Endothelial cell of umbilical vein (primary cell): ENCODE results near the gene RBMS2. TPM values are rescaled to one million over a fixed set of nuclear protein-coding genes. Genes with fewer than 3 reads are reported as not detected.
A peak's percentile ranks its signal among the peaks of the same experiment; 100 is the strongest.

ENCODE experiments used
- BruUV-seq: library from RNA; stranded (reverse); fragments of 400-500 nt; replicated peaks from 2 replicates; lab custom pipeline; 2021; lab: Mats Ljungman, UMichigan
- CTCF ChIA-PET: fragments of 300-600, 350-600 bp; sonication (Branson Sonifier 250); formaldehyde crosslinking; loops from one replicate; lab custom pipeline; 2021; ENCODE audit warnings: antibody characterized with exemption, inconsistent platforms; lab: Charles Lee
- POLR2A ChIA-PET: fragments of 300-600, 350-600 bp; sonication (Branson Sonifier 250); formaldehyde crosslinking; loops from one replicate; lab custom pipeline; 2021; ENCODE audit warnings: antibody characterized with exemption, inconsistent platforms; lab: Charles Lee
- DNase-seq: peaks from one replicate; pipeline ENCODE4 v3.0.0-alpha.2; 2011; ENCODE audit warnings: low read depth, low spot score
- FAIRE-seq: peaks from 2 replicates; lab custom pipeline; 2011; peaks lifted over from hg19 to GRCh38; lab: Jason Lieb, UNC
- H2AFZ ChIP-seq: 2 replicates; pipeline ENCODE4 v1.6.0; 2012; ENCODE audit warnings: low read depth, low read length, control low read depth, inconsistent platforms
- H3K27ac ChIP-seq: 2 replicates; pipeline ENCODE4 v1.5.1; 2011; ENCODE audit warnings: low read depth, mild to moderate bottlenecking, control low read depth, low read length, moderate library complexity; ENCODE audit not compliant: insufficient read depth
- H3K27me3 ChIP-seq, 2 experiments: 2 replicates each; pipeline versions ENCODE4 v1.6.0 to v1.6.1; 2011; ENCODE audit warnings: low read length in 2 of 2, mixed read lengths in 1 of 2; ENCODE audit not compliant: control insufficient read depth in 2 of 2, insufficient read depth in 2 of 2
- H3K36me3 ChIP-seq, 2 experiments: 2 replicates in 1 of 2; 3 replicates in 1 of 2; pipeline ENCODE4 v1.5.1; 2011; ENCODE audit warnings: low read length in 2 of 2, mild to moderate bottlenecking in 1 of 2, moderate library complexity in 1 of 2; ENCODE audit not compliant: control insufficient read depth in 2 of 2, insufficient read depth in 2 of 2; ENCODE audit errors: extremely low read depth in 1 of 2
- H3K4me1 ChIP-seq: 3 replicates; pipeline ENCODE4 v1.5.1; 2011; ENCODE audit warnings: mild to moderate bottlenecking, low read length; ENCODE audit not compliant: control insufficient read depth, insufficient read depth; ENCODE audit errors: extremely low read depth
- H3K4me2 ChIP-seq: 2 replicates; pipeline ENCODE4 v1.6.1; 2011; ENCODE audit warnings: low read length, control low read depth, mixed read lengths; ENCODE audit not compliant: insufficient read depth
- H3K4me3 ChIP-seq, 3 experiments: fragments of 200-600 bp in 1 of 3; sonication (generic), shearing (Covaris generic) in 1 of 3; replicated peaks in 1 of 3; 2 replicates each; pipeline ENCODE4 v1.5.1; 2011 to 2016; ENCODE audit warnings: control low read depth in 3 of 3, low read length in 3 of 3, mild to moderate bottlenecking in 2 of 3, inconsistent platforms in 1 of 3, low read depth in 1 of 3, moderate library complexity in 1 of 3; ENCODE audit not compliant: insufficient read depth in 1 of 3
- H3K79me2 ChIP-seq: 2 replicates; pipeline ENCODE4 v1.6.0; 2012; ENCODE audit warnings: low read length, inconsistent platforms; ENCODE audit not compliant: control insufficient read depth, insufficient read depth
- H3K9ac ChIP-seq: replicated peaks from 2 replicates; pipeline ENCODE3; 2011; ENCODE audit warnings: low read length, control low read depth; ENCODE audit not compliant: insufficient read depth; ENCODE audit errors: extremely low read depth
- H3K9me1 ChIP-seq: replicated peaks from 3 replicates; pipeline ENCODE4 v1.6.0; 2011; ENCODE audit warnings: mild to moderate bottlenecking, low read length; ENCODE audit not compliant: control insufficient read depth, insufficient read depth; ENCODE audit errors: extremely low read depth
- H3K9me3 ChIP-seq: replicated peaks from 2 replicates; pipeline ENCODE4 v1.5.1; 2012; ENCODE audit warnings: low read length, inconsistent platforms; ENCODE audit not compliant: control insufficient read depth, insufficient read depth
- H4K20me1 ChIP-seq: replicated peaks from 2 replicates; pipeline ENCODE3; 2011; ENCODE audit warnings: mild to moderate bottlenecking, low read length; ENCODE audit not compliant: control insufficient read depth, insufficient read depth; ENCODE audit errors: extremely low read depth
- CTCF ChIP-seq, 2 donors: IDR thresholded peaks; 1 replicate in 1 of 2; 2 replicates in 1 of 2; pipeline ENCODE4 v1.5.1; 2011; ENCODE audit warnings: low read length in 2 of 2, mild to moderate bottlenecking in 2 of 2, moderate library complexity in 2 of 2, control low read depth in 1 of 2, inconsistent platforms in 1 of 2, low read depth in 1 of 2; ENCODE audit not compliant: insufficient read depth in 1 of 2; ENCODE audit errors: extremely low read depth in 1 of 2
- EZH2 ChIP-seq: IDR thresholded peaks from 2 replicates; pipeline ENCODE4 v1.6.1; 2012; ENCODE audit warnings: borderline replicate concordance, low read depth, mild to moderate bottlenecking, moderate library complexity, low read length, inconsistent platforms; ENCODE audit not compliant: severe bottlenecking
- FOS ChIP-seq: IDR thresholded peaks from 2 replicates; pipeline ENCODE4 v1.6.1; 2011; ENCODE audit warnings: mild to moderate bottlenecking, low read length, moderate library complexity, borderline replicate concordance; ENCODE audit not compliant: insufficient read depth
- GATA2 ChIP-seq: IDR thresholded peaks from 2 replicates; pipeline ENCODE4 v1.7.0; 2011; ENCODE audit warnings: low read depth, mild to moderate bottlenecking, moderate library complexity, mixed read lengths, low read length; ENCODE audit not compliant: insufficient read length, insufficient read depth
- JUN ChIP-seq: IDR thresholded peaks from 2 replicates; pipeline ENCODE4 v1.6.1; 2011; ENCODE audit warnings: borderline replicate concordance, low read depth; ENCODE audit not compliant: insufficient read length, insufficient read depth
- MAX ChIP-seq: IDR thresholded peaks from 2 replicates; pipeline ENCODE4 v1.6.1; 2011; ENCODE audit not compliant: insufficient read depth, insufficient read length
- MYC ChIP-seq: IDR thresholded peaks from one replicate; pipeline ENCODE4 v1.6.1; 2011; ENCODE audit warnings: mild to moderate bottlenecking, low read depth, low read length
- POLR2A ChIP-seq: IDR thresholded peaks from 2 replicates; pipeline ENCODE4 v1.6.1; 2012; ENCODE audit warnings: low read depth, mild to moderate bottlenecking, control low read depth, low read length
- POLR2AphosphoS5 ChIP-seq: IDR thresholded peaks from 2 replicates; pipeline ENCODE4 v1.6.1; 2012; ENCODE audit warnings: low read depth, mild to moderate bottlenecking, control low read depth, low read length, moderate library complexity; ENCODE audit not compliant: insufficient read depth
- dilution Hi-C: fragments of 300-500 bp; cut with MboI; formaldehyde crosslinking; loops from one replicate; pipeline ENCODE4 v1.15.0; 2019; ENCODE audit warnings: low sequenced_read_pairs; ENCODE audit not compliant: extremely low pct_ligation_motif_present
- intact Hi-C: fragments of 100-400 bp; cut with micrococcal nuclease; formaldehyde crosslinking; loops from one replicate; pipeline ENCODE4 v1.10.0; 2022
- polyA plus RNA-seq, 4 experiments: library from polyadenylated mRNA; depleted of rRNA in 3 of 4; stranded (reverse) in 3 of 4; unstranded in 1 of 4; fragments of >200 nt; gene quantifications; 2 replicates each; pipeline versions ENCODE4 v1.2.1 to v1.2.3, GENCODE V29; 2011 to 2012; ENCODE audit warnings: missing spikeins in 1 of 4
- total RNA-seq: library from RNA; stranded (reverse); gene quantifications from 2 replicates; pipeline ENCODE4 v1.2.3, GENCODE V29; 2021

RBMS2 gene
- total and polyA plus RNA-seq, 2 donors (not counting 3 experiments of a cell fraction or from before 2014, with no cell fraction given) = 66.8 to 103 TPM

DNA sequence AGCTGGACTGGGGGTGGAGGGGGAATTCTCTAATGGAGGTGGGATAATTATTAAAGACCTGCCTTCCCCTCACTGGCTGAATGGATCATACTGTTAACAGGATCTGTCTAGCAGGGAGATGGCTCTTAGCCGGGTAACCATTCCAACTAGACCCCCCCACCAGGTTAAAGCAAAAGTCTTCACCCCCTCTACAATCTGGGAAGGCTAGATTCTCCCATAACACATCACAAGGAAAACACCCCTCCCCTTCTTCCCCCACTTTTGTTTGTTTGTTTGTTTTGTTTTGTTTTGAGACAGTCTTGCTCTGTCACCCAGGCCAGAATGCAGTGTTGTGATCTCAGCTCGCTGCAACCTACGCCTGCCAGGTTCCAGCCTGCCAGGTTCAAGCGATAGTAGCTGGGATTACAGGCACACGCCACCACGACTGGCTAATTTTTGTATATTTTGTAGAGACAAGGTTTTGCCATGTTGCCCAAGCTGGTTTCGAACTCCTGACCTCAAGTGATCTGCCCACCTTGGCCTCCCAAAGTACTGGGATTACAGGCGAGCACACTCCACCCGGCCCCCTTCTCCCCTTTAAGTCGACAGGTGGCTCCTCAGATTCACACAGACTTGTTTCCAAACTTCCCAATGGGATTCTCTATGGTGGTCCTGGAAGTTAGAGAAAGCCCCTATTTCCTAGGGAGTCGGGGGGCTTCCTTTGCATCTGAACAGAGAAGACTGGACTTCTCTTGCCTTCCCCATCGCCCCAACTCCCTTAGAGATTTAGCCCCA is 112.0 kb downstream of the RBMS2 start:
- CTCF ChIA-PET = interaction anchor here (1.8 to 3.9 kb wide), 3 partner anchors 11 to 113 kb away, joined by 6 to 150 read pairs (median 90); partner anchors contain the start of gene RBMS2
- intact Hi-C loops (loop anchor here (2.0 kb wide), 1 partner anchor 895 kb away; no protein-coding TSS in a partner anchor), dilution Hi-C loops (no loop called here)
- Histone ChIP-seq H3K9ac (no peak overlapping the region), H3K27me3 (no peaks in the 10 kb centered on the region), H3K4me1 (peaks cover 43% of the 10 kb centered on the region), H3K36me3 (peaks cover 7 to 10% of the 10 kb centered on the region in 2 experiments), H3K9me1 (no peaks in the 10 kb centered on the region), H3K9me3 (no peaks in the 10 kb centered on the region), H3K79me2 (peaks cover 29% of the 10 kb centered on the region), H3K4me2 (peak overlapping the region; percentile 71), H4K20me1 (no peaks in the 10 kb centered on the region), H3K27ac (no peak overlapping the region), H3K4me3 (peak overlapping the region; percentile 6 to 76 (median 21)), H2AFZ (no peak overlapping the region)
- DNase-seq = no peak
- POLR2A ChIA-PET = no interaction called here
- BruUV-seq = no TSS peak
- TF ChIP-seq GATA2 (no peak), POLR2AphosphoS5 (no peak), JUN (no peak), EZH2 (no peak), FOS (no peak), CTCF (IDR thresholded peaks at IDR 0.05; ENCODE audit: extremely low read depth in 1 of 2, insufficient read depth in 1 of 2, low read depth in 1 of 2, low read length in 2 of 2) (no peak), MYC (no peak), MAX (no peak), POLR2A (no peak)
- FAIRE-seq = no peak
